MCF 10A (cell line): Measurements from ENCODE around the gene INAVA. TPM values are rescaled to one million over a fixed set of nuclear protein-coding genes. Genes with fewer than 3 reads are reported as not detected.
A peak's percentile ranks its signal among the peaks of the same experiment; 100 is the strongest.

Source experiments
- BruUV-seq: library from RNA; stranded (reverse); fragments of 400-500 nt; replicated peaks from 2 replicates; lab custom pipeline; 2021; lab: Mats Ljungman, UMichigan
- CTCF ChIA-PET: fragments of 300-600 bp; sonication (Branson Sonifier 250); formaldehyde crosslinking; extraction: SDS; loops from one replicate; lab custom pipeline; 2021; ENCODE audit warnings: antibody characterized with exemption, inconsistent platforms; lab: Yijun Ruan, JAX
- POLR2A ChIA-PET: fragments of 300-600, 350-650 bp; sonication (Branson Sonifier 250); formaldehyde crosslinking; extraction: SDS; loops from one replicate; lab custom pipeline; 2020; ENCODE audit warnings: antibody characterized with exemption, inconsistent platforms; lab: Yijun Ruan, JAX
- DNase-seq: peaks from one replicate; pipeline ENCODE4 v3.0.0-alpha.2; 2018; ENCODE audit not compliant: unreplicated experiment
- H3K27ac Mint-ChIP-seq: one replicate; pipeline ENCODE4 v1.8.0; 2022; ENCODE audit warnings: mild to moderate bottlenecking, low read depth, mixed read lengths; ENCODE audit not compliant: unreplicated experiment
- H3K27me3 Mint-ChIP-seq: one replicate; pipeline ENCODE4 v1.8.0; 2022; ENCODE audit warnings: mixed read lengths; ENCODE audit not compliant: insufficient read depth, unreplicated experiment
- H3K36me3 Mint-ChIP-seq: one replicate; pipeline ENCODE4 v1.8.0; 2022; ENCODE audit warnings: mild to moderate bottlenecking, moderate library complexity, mixed read lengths; ENCODE audit not compliant: insufficient read depth, unreplicated experiment
- H3K4me1 Mint-ChIP-seq: one replicate; pipeline ENCODE4 v1.8.0; 2022; ENCODE audit warnings: mixed read lengths; ENCODE audit not compliant: insufficient read depth, unreplicated experiment
- H3K4me3 Mint-ChIP-seq: one replicate; pipeline ENCODE4 v1.8.0; 2022; ENCODE audit warnings: mild to moderate bottlenecking, moderate library complexity, mixed read lengths; ENCODE audit not compliant: unreplicated experiment
- H3K9me3 Mint-ChIP-seq: one replicate; pipeline ENCODE4 v1.8.0; 2022; ENCODE audit warnings: mixed read lengths; ENCODE audit not compliant: unreplicated experiment
- CTCF ChIP-seq: fragments of 200-600 bp; IDR thresholded peaks from one replicate; pipeline ENCODE4 v1.8.0; 2022; ENCODE audit warnings: antibody characterized with exemption, mild to moderate bottlenecking; ENCODE audit not compliant: unreplicated experiment
- intact Hi-C: fragments of 100-400 bp; cut with micrococcal nuclease; formaldehyde crosslinking; loops from 2 replicates; pipeline ENCODE4 v1.14.1; 2022
- total RNA-seq: library from RNA; stranded (reverse); gene quantifications from 2 replicates; pipeline ENCODE4 v1.2.3, GENCODE V29; 2022

INAVA gene
- total RNA-seq, 1 experiment from 2014 or later, result 30.5 TPM

- no TSS peak for BruUV-seq
- H3K9me3 Mint-ChIP-seq, result no peaks in the 10 kb centered on the region
- H3K36me3 Mint-ChIP-seq, result peaks cover 37% of the 10 kb centered on the region
- intact Hi-C loops, result loop anchor here (10.0 kb wide), 1 partner anchor 219 kb away; the partner anchor contains the start of gene CACNA1S
- H3K4me3 Mint-ChIP-seq, result peak overlapping the region; percentile 92
- no peak for TF ChIP-seq CTCF
- H3K27me3 Mint-ChIP-seq, result no peaks in the 10 kb centered on the region
- peak overlapping the region; percentile 89 for H3K27ac Mint-ChIP-seq
- ChIA-PET POLR2A (interaction anchor here (0.6 to 5.7 kb wide), 33 partner anchors 8 to 573 kb away, joined by 3 to 68 read pairs (median 3); partner anchors contain the start of genes CAMSAP2, DDX59, PHLDA3 and TMEM9), CTCF (interaction anchor here (0.6 to 3.9 kb wide), 24 partner anchors 9 to 988 kb away, joined by 3 to 26 read pairs (median 4); no protein-coding TSS in a partner anchor)
- DNase-seq, result no peak
- peaks cover 66% of the 10 kb centered on the region for H3K4me1 Mint-ChIP-seq
Observed at GRCh38 chr1:200895801-200896530, 1.3 kb downstream of the INAVA start.

- no TSS peak for BruUV-seq
- no peak for TF ChIP-seq CTCF
- H3K4me3 Mint-ChIP-seq, result peak overlapping the region; percentile 92
- H3K27ac Mint-ChIP-seq, result peak overlapping the region; percentile 89
- peak; percentile 99 for DNase-seq
- intact Hi-C loops, result loop anchor here (10.0 kb wide), 1 partner anchor 218 kb away; the partner anchor contains the start of gene CACNA1S
- peaks cover 62% of the 10 kb centered on the region for H3K4me1 Mint-ChIP-seq
- POLR2A ChIA-PET, result interaction anchor here (0.8 to 5.7 kb wide), 22 partner anchors 8 to 464 kb away, joined by 3 to 68 read pairs (median 6); partner anchors contain the start of genes CAMSAP2, DDX59 and TMEM9
- CTCF ChIA-PET, result interaction anchor here (0.6 to 3.9 kb wide), 17 partner anchors 8 to 988 kb away, joined by 3 to 26 read pairs (median 5); no protein-coding TSS in a partner anchor
- H3K36me3 Mint-ChIP-seq, result peaks cover 42% of the 10 kb centered on the region
- no peaks in the 10 kb centered on the region for H3K9me3 Mint-ChIP-seq
- no peaks in the 10 kb centered on the region for H3K27me3 Mint-ChIP-seq
Observed at GRCh38 chr1:200896531-200897196, 2.0 kb downstream of the INAVA start.

DNA sequence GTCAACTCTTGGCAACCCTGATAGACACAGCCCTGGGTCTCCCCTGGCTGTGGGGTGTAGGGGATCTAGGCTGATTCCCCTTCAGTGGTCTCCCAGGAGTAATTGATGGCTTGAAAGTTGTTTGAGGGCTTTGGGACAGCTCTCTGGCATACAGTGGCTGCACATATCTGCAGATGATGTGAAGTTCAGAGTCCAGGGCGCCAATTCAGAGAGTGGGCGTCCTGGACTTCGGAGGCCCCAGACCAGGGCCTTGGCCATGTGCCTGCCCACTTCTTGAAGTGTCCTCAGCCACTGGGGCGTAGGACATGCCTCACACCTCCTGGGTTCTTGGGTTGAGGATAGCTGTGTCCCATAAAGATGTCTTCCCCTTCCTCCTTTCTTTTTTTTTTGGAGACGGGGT lies 2.6 kb downstream of the INAVA start:
- H3K4me3 Mint-ChIP-seq, result peak overlapping the region; percentile 92
- ChIA-PET CTCF (interaction anchor here (0.6 to 3.9 kb wide), 14 partner anchors 8 to 357 kb away, joined by 3 to 26 read pairs (median 4); no protein-coding TSS in a partner anchor), POLR2A (interaction anchor here (0.8 to 5.7 kb wide), 13 partner anchors 9 to 363 kb away, joined by 3 to 68 read pairs (median 7); partner anchors contain the start of genes CAMSAP2, DDX59 and TMEM9)

More for the DNA sequence above, 2.6 kb downstream of the INAVA start:
- Mint-ChIP-seq H3K9me3 (no peaks in the 10 kb centered on the region), H3K27ac (no peak overlapping the region), H3K4me1 (peaks cover 61% of the 10 kb centered on the region), H3K36me3 (peaks cover 45% of the 10 kb centered on the region), H3K27me3 (no peaks in the 10 kb centered on the region)
- TF ChIP-seq CTCF, result no peak
- intact Hi-C loops, result loop anchor here (10.0 kb wide), 1 partner anchor 218 kb away; the partner anchor contains the start of gene CACNA1S
- BruUV-seq, result no TSS peak
- no peak for DNase-seq
